Thoracic aorta (tissue), 2 donors: ENCODE data around the gene ABCA12. TPM values are rescaled to one million over a fixed set of nuclear protein-coding genes. Genes with fewer than 3 reads are reported as not detected.

Experiments used
- ATAC-seq: fragments of 150-250 bp; one replicate; pipeline ENCODE4 v1.8.0; 2017; ENCODE audit warnings: low read depth; ENCODE audit not compliant: insufficient number of reproducible peaks, low FRiP score
- DNase-seq: peaks from one replicate; pipeline ENCODE4 v3.0.0-alpha.2; 2020; ENCODE audit warnings: low spot score
- H3K27ac ChIP-seq, 2 donors: fragments of 200-600 bp; sonication (generic); 1 replicate in 1 of 2; 2 replicates in 1 of 2; pipeline ENCODE4 v1.5.1; 2016; ENCODE audit warnings: mild to moderate bottlenecking in 2 of 2, moderate library complexity in 2 of 2
- H3K27me3 ChIP-seq: fragments of 200-600 bp; sonication (generic); replicated peaks from 2 replicates; pipeline ENCODE4 v1.6.0; 2016; ENCODE audit warnings: mild to moderate bottlenecking; ENCODE audit not compliant: insufficient read depth
- H3K36me3 ChIP-seq: fragments of 200-600 bp; sonication (generic); one replicate; pipeline ENCODE4 v1.5.1; 2016
- H3K4me1 ChIP-seq, 2 donors: fragments of 200-600 bp; sonication (generic); 1 replicate in 1 of 2; 2 replicates in 1 of 2; pipeline versions ENCODE4 v1.5.1 to v1.6.0; 2016; ENCODE audit warnings: low read depth in 2 of 2, mild to moderate bottlenecking in 1 of 2; ENCODE audit not compliant: control insufficient read depth in 1 of 2
- H3K4me3 ChIP-seq: fragments of 200-600 bp; sonication (generic); 2 replicates; pipeline ENCODE4 v1.5.1; 2016; ENCODE audit warnings: mild to moderate bottlenecking
- H3K9me3 ChIP-seq: fragments of 200-600 bp; sonication (generic); 2 replicates; pipeline ENCODE4 v1.5.1; 2016
- total RNA-seq, 2 donors: library from RNA; depleted of rRNA; stranded (reverse); fragments of >200 nt; gene quantifications; one replicate each; pipeline versions ENCODE4 v1.1.0 to v1.2.3, GENCODE V29; 2016
- TF ChIP-seq, protein P1 (sequence below): fragments of 200-600 bp; sonication (generic); IDR thresholded peaks from one replicate; pipeline ENCODE4 v1.5.1; 2019; ENCODE audit warnings: antibody characterized with exemption

Gene ABCA12
- total RNA-seq, 2 donors from 2014 or later = 0.14 TPM; not detected in 1

DNA sequence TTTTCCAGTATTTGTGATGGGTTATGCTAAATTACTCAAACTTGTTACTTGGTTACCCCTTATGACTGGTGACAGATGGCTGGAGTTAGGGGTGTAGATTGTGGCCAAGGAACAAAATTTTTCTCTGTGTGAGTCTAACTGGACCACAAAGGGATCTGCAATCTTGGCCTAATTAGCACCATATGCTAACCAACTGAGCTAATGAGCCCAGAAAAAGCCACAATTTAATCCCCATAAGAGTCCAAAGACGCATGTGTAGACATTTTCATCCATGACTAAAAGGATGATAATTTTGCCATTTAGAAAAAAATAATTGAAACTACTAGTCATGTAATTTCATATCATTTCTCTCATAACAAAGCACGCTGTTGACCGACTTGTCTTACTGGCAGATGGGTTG is 151.2 kb downstream of the ABCA12 start:
- H3K27me3 ChIP-seq = no peaks in the 10 kb centered on the region
- no peaks in the 10 kb centered on the region for H3K9me3 ChIP-seq
- ATAC-seq = no peak
- TF ChIP-seq, protein P1, sequence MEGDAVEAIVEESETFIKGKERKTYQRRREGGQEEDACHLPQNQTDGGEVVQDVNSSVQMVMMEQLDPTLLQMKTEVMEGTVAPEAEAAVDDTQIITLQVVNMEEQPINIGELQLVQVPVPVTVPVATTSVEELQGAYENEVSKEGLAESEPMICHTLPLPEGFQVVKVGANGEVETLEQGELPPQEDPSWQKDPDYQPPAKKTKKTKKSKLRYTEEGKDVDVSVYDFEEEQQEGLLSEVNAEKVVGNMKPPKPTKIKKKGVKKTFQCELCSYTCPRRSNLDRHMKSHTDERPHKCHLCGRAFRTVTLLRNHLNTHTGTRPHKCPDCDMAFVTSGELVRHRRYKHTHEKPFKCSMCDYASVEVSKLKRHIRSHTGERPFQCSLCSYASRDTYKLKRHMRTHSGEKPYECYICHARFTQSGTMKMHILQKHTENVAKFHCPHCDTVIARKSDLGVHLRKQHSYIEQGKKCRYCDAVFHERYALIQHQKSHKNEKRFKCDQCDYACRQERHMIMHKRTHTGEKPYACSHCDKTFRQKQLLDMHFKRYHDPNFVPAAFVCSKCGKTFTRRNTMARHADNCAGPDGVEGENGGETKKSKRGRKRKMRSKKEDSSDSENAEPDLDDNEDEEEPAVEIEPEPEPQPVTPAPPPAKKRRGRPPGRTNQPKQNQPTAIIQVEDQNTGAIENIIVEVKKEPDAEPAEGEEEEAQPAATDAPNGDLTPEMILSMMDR = no peak
- no peak overlapping the region for H3K4me3 ChIP-seq
- DNase-seq = no peak
- H3K36me3 ChIP-seq = no peaks in the 10 kb centered on the region
- H3K4me1 ChIP-seq = no peaks in the 10 kb centered on the region
- no peak overlapping the region for H3K27ac ChIP-seq

DNA sequence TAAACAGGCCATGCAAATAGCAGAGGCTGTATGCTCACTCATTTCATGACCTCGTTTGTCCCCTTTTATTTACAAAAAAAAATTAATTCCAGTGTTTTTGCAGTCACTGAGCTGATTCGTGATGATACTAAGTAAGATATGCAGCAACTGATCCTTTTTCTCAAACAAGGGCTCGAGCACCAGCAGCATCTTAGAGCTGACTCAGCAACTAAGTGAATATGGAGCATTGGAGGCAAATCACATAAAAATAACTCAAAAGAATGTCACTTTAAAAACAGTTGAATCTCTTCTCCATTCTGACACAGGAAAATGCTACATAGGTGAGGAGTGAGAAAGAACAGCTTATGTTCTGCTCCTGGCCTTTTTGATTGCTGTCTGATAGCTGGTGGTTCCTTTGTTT is 152.8 kb downstream of the ABCA12 start:
- H3K4me3 ChIP-seq = no peak overlapping the region
- no peak for ATAC-seq
- no peaks in the 10 kb centered on the region for H3K27me3 ChIP-seq
- H3K36me3 ChIP-seq = no peaks in the 10 kb centered on the region
- no peaks in the 10 kb centered on the region for H3K9me3 ChIP-seq
- TF ChIP-seq, protein P1 = no peak
- no peak overlapping the region for H3K27ac ChIP-seq
- no peak for DNase-seq
- no peaks in the 10 kb centered on the region for H3K4me1 ChIP-seq

- no peak overlapping the region for H3K4me3 ChIP-seq
- H3K4me1 ChIP-seq = no peaks in the 10 kb centered on the region
- DNase-seq (no peak), ATAC-seq (no peak)
- no peaks in the 10 kb centered on the region for H3K36me3 ChIP-seq
- TF ChIP-seq, protein P1 = no peak
- no peak overlapping the region for H3K27ac ChIP-seq
- H3K27me3 ChIP-seq = no peaks in the 10 kb centered on the region
- no peaks in the 10 kb centered on the region for H3K9me3 ChIP-seq
Measured at GRCh38 chr2:214966420-214966819, 172.0 kb downstream of the ABCA12 start.

- DNase-seq = no peak
- ATAC-seq = no peak
Measured at GRCh38 chr2:214960677-214961076, 177.7 kb downstream of the ABCA12 start.

DNA sequence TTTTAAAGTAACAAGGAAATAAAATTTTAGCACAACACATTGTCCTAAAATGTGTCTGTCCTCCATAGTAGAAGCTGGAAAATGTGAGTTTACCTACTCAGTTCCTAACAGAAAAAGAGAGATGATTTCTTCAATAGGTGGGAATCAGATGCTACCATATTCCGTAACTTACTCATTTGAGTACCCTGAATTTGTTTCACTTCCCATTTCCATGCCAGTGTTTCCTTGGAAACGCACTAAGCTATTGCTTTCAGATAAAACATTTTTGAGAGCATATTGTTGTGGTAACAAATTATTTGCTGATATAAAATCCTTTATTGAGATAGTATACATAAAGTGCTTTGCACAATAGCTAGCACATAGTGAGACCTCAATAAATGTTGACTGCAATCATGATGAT is 191.5 kb downstream of the ABCA12 start:
- H3K9me3 ChIP-seq = no peaks in the 10 kb centered on the region
- TF ChIP-seq, protein P1 = no peak
- DNase-seq (no peak), ATAC-seq (no peak)
- H3K36me3 ChIP-seq = no peaks in the 10 kb centered on the region
- no peak overlapping the region for H3K27ac ChIP-seq
- H3K27me3 ChIP-seq = no peaks in the 10 kb centered on the region
- no peaks in the 10 kb centered on the region for H3K4me1 ChIP-seq
- no peak overlapping the region for H3K4me3 ChIP-seq

More at GRCh38 chr2:214960677-214961076, 177.7 kb downstream of the ABCA12 start:
- no peaks in the 10 kb centered on the region for H3K36me3 ChIP-seq
- no peaks in the 10 kb centered on the region for H3K4me1 ChIP-seq
- no peak overlapping the region for H3K27ac ChIP-seq
- TF ChIP-seq, protein P1 = no peak
- H3K9me3 ChIP-seq = no peaks in the 10 kb centered on the region
- H3K4me3 ChIP-seq = no peak overlapping the region
- H3K27me3 ChIP-seq = no peaks in the 10 kb centered on the region
